ENCODE results near the gene KIRREL3. TPM values are rescaled to one million over a fixed set of nuclear protein-coding genes. Genes with fewer than 3 reads are reported as not detected.

KIRREL3 gene
- total and polyA plus RNA-seq, 2 donors (not counting 3 experiments of a cell fraction or from before 2014, with no cell fraction given), result not detected

GRCh38 chr11:126969865-126970479 lies 30.6 kb downstream of the KIRREL3 start:
- Histone ChIP-seq H3K9ac (replicated peaks; ENCODE audit: extremely low read depth, insufficient read depth, low read length) (no peak overlapping the region), H3K79me2 (ENCODE audit: control insufficient read depth, insufficient read depth, low read length) (no peaks in the 10 kb centered on the region), H3K9me3 (replicated peaks; ENCODE audit: control insufficient read depth, insufficient read depth, low read length) (no peaks in the 10 kb centered on the region), H3K4me3 (replicated peaks in 1 of 3; ENCODE audit: insufficient read depth in 1 of 3, low read depth in 1 of 3, low read length in 3 of 3) (no peak overlapping the region), H2AFZ (ENCODE audit: low read depth, low read length) (no peak overlapping the region), H3K27me3 (ENCODE audit: control insufficient read depth in 2 of 2, insufficient read depth in 2 of 2, low read length in 2 of 2) (no peaks in the 10 kb centered on the region), H3K9me1 (replicated peaks; ENCODE audit: control insufficient read depth, extremely low read depth, insufficient read depth, low read length) (no peaks in the 10 kb centered on the region), H3K36me3 (ENCODE audit: control insufficient read depth in 2 of 2, extremely low read depth in 1 of 2, insufficient read depth in 2 of 2, low read length in 2 of 2) (no peaks in the 10 kb centered on the region), H4K20me1 (replicated peaks; ENCODE audit: control insufficient read depth, extremely low read depth, insufficient read depth, low read length) (no peaks in the 10 kb centered on the region), H3K27ac (ENCODE audit: insufficient read depth, low read depth, low read length) (no peak overlapping the region), H3K4me1 (ENCODE audit: control insufficient read depth, extremely low read depth, insufficient read depth, low read length) (no peaks in the 10 kb centered on the region), H3K4me2 (ENCODE audit: insufficient read depth, low read length) (no peak overlapping the region)
- DNase-seq (ENCODE audit: low read depth, low spot score) (no peak), FAIRE-seq (no peak)
- intact Hi-C loops (cut with micrococcal nuclease) (no loop called here), dilution Hi-C loops (cut with MboI; ENCODE audit: extremely low pct_ligation_motif_present, low sequenced_read_pairs) (no loop called here)
- ChIA-PET POLR2A (no interaction called here), CTCF (interaction anchor here (0.7 kb wide), 1 partner anchor 9 kb away, joined by 3 read pairs; no protein-coding TSS in a partner anchor)
- TF ChIP-seq JUN (IDR thresholded peaks at IDR 0.05; ENCODE audit: borderline replicate concordance, insufficient read depth, insufficient read length, low read depth) (no peak), MAX (IDR thresholded peaks at IDR 0.05; ENCODE audit: insufficient read depth, insufficient read length) (no peak), GATA2 (IDR thresholded peaks at IDR 0.05; ENCODE audit: insufficient read depth, insufficient read length, low read depth, low read length) (no peak), MYC (IDR thresholded peaks at IDR 0.05; ENCODE audit: low read depth, low read length) (no peak), POLR2AphosphoS5 (IDR thresholded peaks at IDR 0.05; ENCODE audit: insufficient read depth, low read depth, low read length) (no peak), POLR2A (IDR thresholded peaks at IDR 0.05; ENCODE audit: low read depth, low read length) (no peak), CTCF (IDR thresholded peaks at IDR 0.05; ENCODE audit: extremely low read depth in 1 of 2, insufficient read depth in 1 of 2, low read depth in 1 of 2, low read length in 2 of 2) (no peak), EZH2 (IDR thresholded peaks at IDR 0.05; ENCODE audit: borderline replicate concordance, low read depth, low read length, severe bottlenecking) (no peak), FOS (IDR thresholded peaks at IDR 0.05; ENCODE audit: borderline replicate concordance, insufficient read depth, low read length) (no peak)
- BruUV-seq (replicated peaks), result no TSS peak

Data from endothelial cell of umbilical vein (primary cell).